HUDEP-2 (cell line): ENCODE measurements around the gene MYH16.
A peak's percentile ranks its signal among the peaks of the same experiment; 100 is the strongest.
"Not testable (repeated sequence)": the region's sequence is repeated elsewhere in the genome, so short reads cannot be mapped to it uniquely, and the experiment has no call there.

Experiments used
- DNase-seq, 76 experiments: peaks; one replicate each; lab custom pipeline; 2025; ENCODE audit not compliant: unreplicated experiment in 76 of 76; lab: John Stamatoyannopoulos, UW

Gene MYH16

GRCh38 chr7:99296471-99296870 lies 23.8 kb downstream of the MYH16 start:
- DNase-seq = no peak

- DNase-seq = no peak
These were observed 28.9 kb downstream of the MYH16 start for GRCh38 chr7:99301496-99301895.

GRCh38 chr7:99305473-99306260 lies 33.0 kb downstream of the MYH16 start:
- DNase-seq = no peak

- DNase-seq = no peak
These were observed 35.9 kb downstream of the MYH16 start for GRCh38 chr7:99308461-99309074.

- DNase-seq = peak in 1 of 76 experiments; percentile 27
These were observed 36.5 kb downstream of the MYH16 start for GRCh38 chr7:99309111-99309510.

- no peak for DNase-seq
These were observed 37.4 kb downstream of the MYH16 start for GRCh38 chr7:99310004-99310403.

GRCh38 chr7:99311702-99312101 lies 39.1 kb downstream of the MYH16 start:
- no peak for DNase-seq

- peak in 54 of 76 experiments; percentile 2 to 66 (median 28) for DNase-seq
These were observed 39.9 kb downstream of the MYH16 start for GRCh38 chr7:99312316-99313203.

GRCh38 chr7:99313204-99313573 lies 40.5 kb downstream of the MYH16 start:
- no peak for DNase-seq

GRCh38 chr7:99314504-99314903 lies 41.9 kb downstream of the MYH16 start:
- peak in 1 of 76 experiments; percentile 2 for DNase-seq

- DNase-seq = no peak
These were observed 47.7 kb downstream of the MYH16 start for GRCh38 chr7:99320371-99320770.

- DNase-seq = not testable (repeated sequence)
These were observed 50.0 kb downstream of the MYH16 start for GRCh38 chr7:99322659-99323058.

- DNase-seq = no peak
These were observed 51.9 kb downstream of the MYH16 start for GRCh38 chr7:99324559-99324958.

GRCh38 chr7:99325001-99325493 lies 52.4 kb downstream of the MYH16 start:
- DNase-seq = no peak

- DNase-seq = peak in 75 of 76 experiments; percentile 24 to 92 (median 82)
These were observed 53.2 kb downstream of the MYH16 start, which contains the start of gene ARPC1A for GRCh38 chr7:99325592-99326407. Gene ARPC1A, plus strand, starts transcription at chr7:99325898. Its CDS starts 7,456 bp downstream, at chr7:99333354.

GRCh38 chr7:99326408-99326782 lies 53.8 kb downstream of the MYH16 start:
- no peak for DNase-seq

GRCh38 chr7:99330314-99330961 lies 57.8 kb downstream of the MYH16 start:
- DNase-seq = peak in 33 of 76 experiments; percentile 2 to 63 (median 25)

- no peak for DNase-seq
These were observed 58.4 kb downstream of the MYH16 start for GRCh38 chr7:99331002-99331401.

- no peak for DNase-seq
These were observed 67.0 kb downstream of the MYH16 start for GRCh38 chr7:99339595-99339994.

- no peak for DNase-seq
These were observed 68.0 kb downstream of the MYH16 start for GRCh38 chr7:99340659-99341058.
